OCI-LY1 (cell line): ENCODE results near the gene CRYBB3.

ENCODE experiments used
- CTCF ChIP-seq: fragments of 200-600 bp; sonication (generic), shearing (Covaris generic); IDR thresholded peaks from 2 replicates; pipeline ENCODE4 v1.5.1; 2017; ENCODE audit warnings: mild to moderate bottlenecking, antibody characterized with exemption, low read length, moderate library complexity, mixed read lengths
- EZH2 ChIP-seq: fragments of 200-600 bp; sonication (generic), shearing (Covaris generic); IDR thresholded peaks from 2 replicates; pipeline ENCODE4 v1.8.0; 2017; ENCODE audit warnings: borderline replicate concordance, mixed run types, mild to moderate bottlenecking, antibody characterized with exemption, low read length, moderate library complexity, mixed read lengths

GRCh38 chr22:25213221-25213620, 13.6 kb downstream of the CRYBB3 start:
- TF ChIP-seq CTCF (no peak), EZH2 (no peak)
